Small intestine (tissue), 7 donors: ENCODE data around the gene TCEA2. TPM values are rescaled to one million over a fixed set of nuclear protein-coding genes. Genes with fewer than 3 reads are reported as not detected.

Source experiments
- DNase-seq, 2 donors: peaks; one replicate each; pipeline versions ENCODE4 v3.0.0 to v3.0.0-alpha.2; 2013
- FAIRE-seq: peaks from 2 replicates; lab custom pipeline; 2012; peaks lifted over from hg19 to GRCh38; lab: Jason Lieb, UNC
- H3K27ac ChIP-seq, 3 donors: one replicate each; pipeline ENCODE4 v1.5.1; 2013; ENCODE audit warnings: low read length in 2 of 3, mild to moderate bottlenecking in 2 of 3, control low read depth in 1 of 3, inconsistent platforms in 1 of 3, low read depth in 1 of 3, moderate library complexity in 1 of 3
- H3K27me3 ChIP-seq, 3 donors: one replicate each; pipeline ENCODE4 v1.6.1; 2013; ENCODE audit warnings: low read length in 3 of 3, inconsistent platforms in 1 of 3; ENCODE audit not compliant: control insufficient read depth in 3 of 3, insufficient read depth in 3 of 3
- H3K36me3 ChIP-seq, 3 donors: one replicate each; pipeline ENCODE4 v1.6.1; 2013; ENCODE audit warnings: low read length in 3 of 3, inconsistent platforms in 1 of 3, low read depth in 1 of 3, mild to moderate bottlenecking in 1 of 3, moderate library complexity in 1 of 3; ENCODE audit not compliant: control insufficient read depth in 3 of 3, insufficient read depth in 2 of 3
- H3K4me1 ChIP-seq, 3 donors: one replicate each; pipeline ENCODE4 v1.6.1; 2013; ENCODE audit warnings: low read length in 2 of 3, inconsistent platforms in 1 of 3, low read depth in 1 of 3, mild to moderate bottlenecking in 1 of 3, moderate library complexity in 1 of 3; ENCODE audit not compliant: control insufficient read depth in 3 of 3, insufficient read depth in 2 of 3
- H3K4me3 ChIP-seq, 3 donors: one replicate each; pipeline ENCODE4 v1.5.1; 2013; ENCODE audit warnings: low read length in 3 of 3, control low read depth in 1 of 3, inconsistent platforms in 1 of 3, low read depth in 1 of 3, mild to moderate bottlenecking in 1 of 3, moderate library complexity in 1 of 3
- H3K9me3 ChIP-seq, 2 donors: one replicate each; pipeline ENCODE4 v1.6.1; 2013; ENCODE audit warnings: low read depth in 1 of 2, low read length in 1 of 2; ENCODE audit not compliant: control insufficient read depth in 2 of 2, insufficient read depth in 1 of 2
- WGBS, 3 donors: extraction: QIAGEN DNeasy Blood & Tissue Kit; methylation state at CpG; one replicate each; pipeline ENCODE4 v1.1.7; 2013; 5-methylcytosine and 5-hydroxymethylcytosine counted together
- polyA plus RNA-seq, 4 donors: library from polyadenylated mRNA; stranded (reverse) in 3 of 4; unstranded in 1 of 4; fragments of 200-250 nt in 3 of 4; fragments of 120-200 nt in 1 of 4; gene quantifications; one replicate each; pipeline versions ENCODE4 v1.2.1 to v1.2.3, GENCODE V29; 2013
- donor health status: healthy with polysubstance abuse.
- donor health status: control.
- donor health status: control.
- donor health status: Bipolar disorder and iron deficiency.
- donor health status: healthy.

Gene TCEA2
- polyA plus RNA-seq, 4 donors, result 7.8 to 28.5 (median 12.6) TPM

DNA sequence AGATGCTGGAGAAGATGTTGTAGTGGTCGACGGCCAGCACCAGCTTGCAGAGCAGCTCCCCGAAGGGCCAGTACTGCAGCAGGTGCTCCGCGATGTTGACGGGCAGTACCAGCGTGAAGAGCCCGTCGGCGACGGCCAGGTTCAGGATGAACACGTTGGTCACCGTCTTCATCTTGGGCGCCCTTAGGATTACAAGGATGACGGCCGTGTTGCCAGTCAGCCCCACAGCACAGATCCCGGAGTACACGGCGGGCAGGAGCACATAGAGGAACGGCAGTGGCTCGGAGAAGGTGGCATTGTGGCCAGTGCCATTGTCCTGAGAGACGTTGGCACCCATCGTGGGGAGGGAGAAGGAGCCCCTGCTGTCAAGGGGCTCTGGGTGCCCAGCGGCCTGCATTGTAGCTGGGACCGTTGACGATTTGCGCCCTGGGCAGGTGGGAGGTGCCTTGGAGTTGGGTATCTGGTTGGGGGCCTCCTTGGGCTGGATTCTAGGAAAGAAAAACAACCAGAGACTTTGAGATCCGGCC is 43.5 kb downstream of the TCEA2 start:
- Histone ChIP-seq H3K9me3 (no peaks in the 10 kb centered on the region), H3K4me3 (no peak overlapping the region), H3K27me3 (peaks cover 2 to 28% (median 5%) of the 10 kb centered on the region in 3 donors), H3K27ac (no peak overlapping the region), H3K4me1 (no peaks in the 10 kb centered on the region), H3K36me3 (no peaks in the 10 kb centered on the region)
- no peak for DNase-seq
- no peak for FAIRE-seq
- WGBS, 3 donors, result 89 to 90% (median 89%) methylated on average over 27 to 28 of the region's 28 CpGs

- Histone ChIP-seq H3K36me3 (no peaks in the 10 kb centered on the region), H3K9me3 (no peaks in the 10 kb centered on the region), H3K27me3 (peaks cover 2 to 21% (median 4%) of the 10 kb centered on the region in 3 donors), H3K4me3 (no peak within 1 kb of the TSS), H3K4me1 (no peaks in the 10 kb centered on the region), H3K27ac (no peak within 1 kb of the TSS)
- FAIRE-seq (no peak), DNase-seq (no peak)
- WGBS, 3 donors, result 48 to 53% (median 51%) methylated on average over 22 of the region's 22 CpGs
Measured at GRCh38 chr20:64106981-64107735, 44.2 kb downstream of the TCEA2 start, which contains the start of gene NPBWR2. NPBWR2 (minus strand) TSS chr20:64107565; CDS start chr20:64106831, 734 bp downstream.

- no peak for FAIRE-seq
- 58 to 66% (median 60%) methylated on average over 19 of the region's 19 CpGs for WGBS, 3 donors
- H3K9me3 ChIP-seq, result no peaks in the 10 kb centered on the region
Measured at GRCh38 chr20:64107736-64108457, 44.9 kb downstream of the TCEA2 start.

GRCh38 chr20:64108731-64109681 is 46.0 kb downstream of the TCEA2 start:
- H3K27ac ChIP-seq, result no peak overlapping the region
- no peak overlapping the region for H3K4me3 ChIP-seq
- DNase-seq (no peak), FAIRE-seq (no peak)
- WGBS, 3 donors, result 63 to 80% (median 68%) methylated on average over 23 to 26 of the region's 26 CpGs
- no peaks in the 10 kb centered on the region for H3K9me3 ChIP-seq
- no peaks in the 10 kb centered on the region for H3K4me1 ChIP-seq
- H3K36me3 ChIP-seq, result no peaks in the 10 kb centered on the region
- peaks cover 0 to 5% (median 1%) of the 10 kb centered on the region in 3 donors for H3K27me3 ChIP-seq

More at GRCh38 chr20:64107736-64108457, 44.9 kb downstream of the TCEA2 start:
- no peak for DNase-seq
- no peaks in the 10 kb centered on the region for H3K36me3 ChIP-seq
- no peak overlapping the region for H3K27ac ChIP-seq
- peaks cover 2 to 15% (median 2%) of the 10 kb centered on the region in 3 donors for H3K27me3 ChIP-seq
- H3K4me3 ChIP-seq, result no peak overlapping the region
- no peaks in the 10 kb centered on the region for H3K4me1 ChIP-seq

GRCh38 chr20:64109831-64110391 is 46.9 kb downstream of the TCEA2 start:
- no peaks in the 10 kb centered on the region for H3K4me1 ChIP-seq
- WGBS, 3 donors, result 66 to 72% (median 71%) methylated on average over 16 of the region's 16 CpGs
- H3K36me3 ChIP-seq, result no peaks in the 10 kb centered on the region
- peaks cover 0 to 2% (median 0%) of the 10 kb centered on the region in 3 donors for H3K27me3 ChIP-seq
- H3K4me3 ChIP-seq, result no peak overlapping the region
- FAIRE-seq, result no peak
- H3K27ac ChIP-seq, result no peak overlapping the region
- no peak for DNase-seq
- no peaks in the 10 kb centered on the region for H3K9me3 ChIP-seq

DNA sequence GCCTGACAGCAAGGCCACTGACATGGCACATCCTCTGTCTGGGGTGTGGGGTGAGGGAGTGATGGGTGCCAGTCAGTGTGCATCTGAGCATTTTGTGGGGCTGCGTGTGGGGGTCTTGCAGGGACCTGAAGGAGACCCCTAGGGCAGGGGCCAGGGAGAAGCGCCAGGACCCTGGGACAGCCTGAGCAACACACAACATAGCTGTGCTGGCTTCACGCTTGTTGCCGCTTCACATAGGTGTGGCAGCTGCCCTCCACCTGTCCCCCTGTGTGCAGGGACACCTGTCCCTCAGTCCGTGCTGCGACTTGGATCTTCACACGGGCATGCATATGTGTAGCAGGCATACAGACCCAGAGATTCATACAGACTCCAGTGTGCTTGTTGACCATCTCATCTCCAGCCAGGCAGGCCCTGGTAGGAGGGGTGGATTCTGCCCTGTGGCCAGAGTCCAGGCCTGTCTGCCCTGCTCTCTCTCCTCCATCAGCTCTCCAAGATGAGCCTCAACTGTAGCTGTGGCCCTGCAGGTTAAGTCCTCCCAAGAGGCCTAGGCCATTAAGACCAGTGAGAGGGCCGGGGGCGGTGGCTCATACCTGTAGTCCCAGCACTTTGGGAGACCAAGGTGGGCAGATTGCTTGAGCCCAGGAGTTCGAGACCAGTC is 47.5 kb downstream of the TCEA2 start:
- no peak for DNase-seq
- 75 to 89% (median 82%) methylated on average over 10 of the region's 10 CpGs for WGBS, 3 donors
- FAIRE-seq, result no peak
- Histone ChIP-seq H3K9me3 (no peaks in the 10 kb centered on the region), H3K36me3 (no peaks in the 10 kb centered on the region), H3K27ac (no peak overlapping the region), H3K27me3 (peaks cover 0 to 2% (median 0%) of the 10 kb centered on the region in 3 donors), H3K4me3 (no peak overlapping the region), H3K4me1 (no peaks in the 10 kb centered on the region)

GRCh38 chr20:64111841-64112641 is 49.0 kb downstream of the TCEA2 start:
- 67 to 71% (median 70%) methylated on average over 17 to 19 of the region's 19 CpGs for WGBS, 3 donors
- DNase-seq (no peak), FAIRE-seq (no peak)
- Histone ChIP-seq H3K27ac (no peak overlapping the region), H3K9me3 (no peaks in the 10 kb centered on the region), H3K27me3 (peaks cover 0 to 2% (median 0%) of the 10 kb centered on the region in 3 donors), H3K4me1 (no peaks in the 10 kb centered on the region), H3K4me3 (no peak overlapping the region), H3K36me3 (no peaks in the 10 kb centered on the region)
